ENCODE results near the gene ASS1.

DNA sequence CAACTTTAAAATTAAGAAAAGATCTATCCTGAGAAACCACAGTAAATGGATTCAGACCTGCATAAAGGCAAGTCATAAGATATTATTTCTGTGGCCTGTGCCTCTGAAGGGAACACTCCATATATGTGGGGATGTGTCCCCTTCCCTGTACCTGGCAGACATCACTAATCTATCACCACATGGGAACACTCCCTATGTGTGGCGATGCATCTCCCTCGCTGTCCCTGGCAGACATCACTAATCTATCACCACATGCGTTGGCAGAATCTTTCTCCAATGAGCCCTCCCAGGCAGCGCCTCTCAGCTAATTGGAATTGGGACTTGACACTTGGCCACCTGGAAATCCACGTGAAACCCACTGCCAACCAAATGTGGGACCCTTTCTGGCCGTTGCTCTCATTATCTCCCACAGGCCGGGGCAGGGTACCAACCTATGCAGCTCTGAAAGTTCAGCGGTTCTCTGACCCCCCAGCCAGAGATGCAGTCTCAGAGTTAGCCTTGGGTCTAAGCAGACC is 25.2 kb upstream of the ASS1 start:
- TF ChIP-seq POLR2A (IDR thresholded peaks at IDR 0.05) (no peak), POLR2AphosphoS5 (IDR thresholded peaks at IDR 0.05) (no peak)

Data from spleen (tissue), 3 donors.